Peyer's patch (tissue), 4 donors: ENCODE measurements around the gene FN1. TPM values are rescaled to one million over a fixed set of nuclear protein-coding genes. Genes with fewer than 3 reads are reported as not detected.

ENCODE experiments used
- DNase-seq, 3 donors: peaks; one replicate each; pipeline ENCODE4 v3.0.0-alpha.2; 2017 to 2019
- H3K27ac ChIP-seq, 4 donors: fragments of 200-600 bp; sonication (generic); one replicate each; pipeline ENCODE4 v1.5.1; 2016 to 2019
- H3K27me3 ChIP-seq, 2 donors: fragments of 200-600 bp; sonication (generic); one replicate each; pipeline ENCODE4 v1.5.1; 2019
- H3K36me3 ChIP-seq, 3 donors: fragments of 200-600 bp; sonication (generic); one replicate each; pipeline ENCODE4 v1.5.1; 2016 to 2019
- H3K4me1 ChIP-seq, 4 donors: fragments of 200-600 bp; sonication (generic); one replicate each; pipeline ENCODE4 v1.5.1; 2016 to 2019
- H3K4me3 ChIP-seq, 4 donors: fragments of 200-600 bp; sonication (generic); 1 replicate in 3 of 4; 2 replicates in 1 of 4; pipeline ENCODE4 v1.5.1; 2016 to 2019; ENCODE audit warnings: mild to moderate bottlenecking in 1 of 4
- H3K9me3 ChIP-seq, 4 donors: fragments of 200-600 bp; sonication (generic); one replicate each; pipeline ENCODE4 v1.5.1; 2016 to 2019; ENCODE audit warnings: mild to moderate bottlenecking in 1 of 4
- POLR2A ChIP-seq, 2 donors: fragments of 450-650 bp; IDR thresholded peaks; one replicate each; pipeline ENCODE4 v1.5.1; 2017; ENCODE audit warnings: antibody characterized with exemption in 2 of 2, mild to moderate bottlenecking in 2 of 2, moderate library complexity in 2 of 2
- total RNA-seq, 4 donors: library from RNA; depleted of rRNA; stranded (reverse); fragments of >200 nt; gene quantifications; one replicate each; pipeline ENCODE4 v1.1.0, GENCODE V29; 2016
- TF ChIP-seq, protein P1 (sequence below), 6 experiments: fragments of 450-650 bp in 4 of 6; fragments of 200-600 bp in 2 of 6; sonication (generic) in 1 of 6; IDR thresholded peaks; one replicate each; pipeline ENCODE4 v1.5.1; 2017 to 2019; ENCODE audit warnings: antibody characterized with exemption in 6 of 6, mild to moderate bottlenecking in 3 of 6, moderate library complexity in 1 of 6

FN1 gene
- total RNA-seq, 4 donors from 2014 or later: 28.0 to 152 (median 72.8) TPM

DNA sequence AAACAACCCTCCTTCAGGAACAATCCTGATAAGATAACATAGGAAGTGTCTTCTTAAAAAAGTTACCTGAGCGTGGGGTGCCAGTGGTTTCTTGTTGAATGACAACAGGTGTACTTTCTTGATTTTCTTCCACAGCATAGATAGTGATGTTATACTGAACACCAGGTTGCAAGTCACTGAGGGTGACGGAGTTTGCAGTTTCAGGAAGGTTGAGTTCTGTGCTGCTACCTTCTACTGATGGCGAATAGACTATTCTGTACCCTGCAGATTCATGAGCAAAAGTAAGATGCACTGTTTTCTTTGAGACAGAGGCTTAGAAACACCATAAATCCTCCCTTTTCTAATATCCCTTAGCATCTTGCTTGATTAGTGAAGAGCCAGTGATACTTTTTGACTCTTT lies 28.8 kb downstream of the FN1 start:
- no peak for DNase-seq
- Histone ChIP-seq H3K27ac (no peak overlapping the region), H3K9me3 (no peaks in the 10 kb centered on the region), H3K36me3 (peaks cover 0 to 16% (median 0%) of the 10 kb centered on the region in 3 donors), H3K27me3 (no peaks in the 10 kb centered on the region), H3K4me1 (no peaks in the 10 kb centered on the region), H3K4me3 (no peak overlapping the region)
- TF ChIP-seq POLR2A (IDR thresholded peaks at IDR 0.05): no peak
- TF ChIP-seq, protein P1, sequence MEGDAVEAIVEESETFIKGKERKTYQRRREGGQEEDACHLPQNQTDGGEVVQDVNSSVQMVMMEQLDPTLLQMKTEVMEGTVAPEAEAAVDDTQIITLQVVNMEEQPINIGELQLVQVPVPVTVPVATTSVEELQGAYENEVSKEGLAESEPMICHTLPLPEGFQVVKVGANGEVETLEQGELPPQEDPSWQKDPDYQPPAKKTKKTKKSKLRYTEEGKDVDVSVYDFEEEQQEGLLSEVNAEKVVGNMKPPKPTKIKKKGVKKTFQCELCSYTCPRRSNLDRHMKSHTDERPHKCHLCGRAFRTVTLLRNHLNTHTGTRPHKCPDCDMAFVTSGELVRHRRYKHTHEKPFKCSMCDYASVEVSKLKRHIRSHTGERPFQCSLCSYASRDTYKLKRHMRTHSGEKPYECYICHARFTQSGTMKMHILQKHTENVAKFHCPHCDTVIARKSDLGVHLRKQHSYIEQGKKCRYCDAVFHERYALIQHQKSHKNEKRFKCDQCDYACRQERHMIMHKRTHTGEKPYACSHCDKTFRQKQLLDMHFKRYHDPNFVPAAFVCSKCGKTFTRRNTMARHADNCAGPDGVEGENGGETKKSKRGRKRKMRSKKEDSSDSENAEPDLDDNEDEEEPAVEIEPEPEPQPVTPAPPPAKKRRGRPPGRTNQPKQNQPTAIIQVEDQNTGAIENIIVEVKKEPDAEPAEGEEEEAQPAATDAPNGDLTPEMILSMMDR (IDR thresholded peaks at IDR 0.05): no peak

DNA sequence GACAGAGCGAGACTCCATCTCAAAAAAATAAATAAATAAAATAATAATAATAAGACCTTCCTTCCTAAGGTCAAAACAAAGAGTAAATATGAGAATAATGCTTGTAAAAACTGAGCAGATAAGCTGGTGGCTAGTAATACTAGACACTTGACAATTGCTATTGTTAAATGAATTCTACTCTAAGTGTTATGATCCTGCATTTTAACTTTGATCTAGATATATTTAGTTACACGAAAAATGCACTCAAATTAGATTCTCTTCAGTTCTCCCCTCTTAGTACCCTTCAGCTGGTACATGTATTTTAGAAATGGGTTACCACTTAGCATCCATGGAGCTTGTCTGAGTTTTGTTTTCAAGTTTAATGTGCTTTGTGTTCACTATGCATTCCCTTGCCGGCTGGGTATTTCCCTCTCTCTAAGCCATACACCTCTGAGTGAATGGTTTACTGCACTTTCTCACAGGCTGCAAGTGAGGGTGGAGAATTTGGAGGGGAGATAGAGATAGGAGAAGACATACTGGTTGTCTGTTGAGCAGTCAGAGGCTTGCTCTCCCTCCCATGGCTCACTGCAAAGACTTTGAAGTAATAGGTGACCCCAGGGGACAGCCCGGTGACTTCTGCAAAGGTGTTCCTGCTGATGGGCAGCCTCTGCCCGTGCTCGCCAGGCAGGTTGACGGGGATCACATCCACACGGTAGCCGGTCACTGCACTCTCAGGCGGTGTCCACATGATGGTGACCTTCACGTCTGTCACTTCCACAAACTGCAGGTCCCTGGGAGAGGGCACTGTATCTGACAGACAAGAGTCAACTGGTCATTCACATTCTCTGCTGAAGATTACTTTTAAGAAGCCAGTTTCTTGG lies 29.9 kb downstream of the FN1 start:
- Histone ChIP-seq H3K36me3 (peaks cover 0 to 16% (median 0%) of the 10 kb centered on the region in 3 donors), H3K27me3 (no peaks in the 10 kb centered on the region), H3K9me3 (no peaks in the 10 kb centered on the region), H3K4me3 (no peak overlapping the region), H3K4me1 (no peaks in the 10 kb centered on the region), H3K27ac (no peak overlapping the region)
- TF ChIP-seq POLR2A (IDR thresholded peaks at IDR 0.05): no peak
- TF ChIP-seq, protein P1 (IDR thresholded peaks at IDR 0.05): no peak
- DNase-seq: no peak

DNA sequence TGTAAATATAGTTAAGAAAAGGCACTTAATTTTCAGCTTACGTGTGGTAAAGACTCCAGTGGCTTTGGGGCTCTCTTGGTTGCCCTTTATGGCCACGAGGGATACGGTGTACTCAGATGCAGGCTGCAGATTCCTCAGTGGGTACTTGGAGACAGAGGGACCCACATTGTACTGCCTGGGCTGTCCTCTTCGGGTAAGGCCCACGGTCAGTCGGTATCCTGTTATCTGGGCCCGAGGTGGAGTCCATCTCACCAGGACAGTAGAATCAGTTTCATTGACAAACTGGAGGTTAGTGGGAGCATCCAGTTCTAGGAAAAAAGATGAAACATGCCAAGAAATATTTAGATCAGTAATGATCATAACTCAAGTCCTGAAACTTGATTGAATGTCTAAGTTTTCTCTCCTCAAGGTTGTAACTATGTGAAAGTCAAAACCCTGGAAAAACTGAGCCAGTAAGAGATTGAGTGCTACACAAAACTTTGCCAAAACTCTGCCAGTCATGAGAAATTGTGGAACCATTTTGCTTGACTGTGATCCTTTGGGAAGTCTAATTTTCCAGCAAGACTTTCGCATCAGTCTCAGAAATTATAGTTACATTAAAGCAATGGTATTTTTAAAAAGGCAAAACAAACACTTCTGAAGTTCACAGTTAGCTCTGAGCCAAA lies 31.4 kb downstream of the FN1 start:
- no peak overlapping the region for H3K4me3 ChIP-seq
- H3K27ac ChIP-seq: no peak overlapping the region
- H3K27me3 ChIP-seq: no peaks in the 10 kb centered on the region
- H3K36me3 ChIP-seq: peaks cover 0 to 10% (median 0%) of the 10 kb centered on the region in 3 donors
- no peak for TF ChIP-seq POLR2A (IDR thresholded peaks at IDR 0.05)
- TF ChIP-seq, protein P1 (IDR thresholded peaks at IDR 0.05): no peak
- no peak for DNase-seq
- no peaks in the 10 kb centered on the region for H3K4me1 ChIP-seq
- no peaks in the 10 kb centered on the region for H3K9me3 ChIP-seq

DNA sequence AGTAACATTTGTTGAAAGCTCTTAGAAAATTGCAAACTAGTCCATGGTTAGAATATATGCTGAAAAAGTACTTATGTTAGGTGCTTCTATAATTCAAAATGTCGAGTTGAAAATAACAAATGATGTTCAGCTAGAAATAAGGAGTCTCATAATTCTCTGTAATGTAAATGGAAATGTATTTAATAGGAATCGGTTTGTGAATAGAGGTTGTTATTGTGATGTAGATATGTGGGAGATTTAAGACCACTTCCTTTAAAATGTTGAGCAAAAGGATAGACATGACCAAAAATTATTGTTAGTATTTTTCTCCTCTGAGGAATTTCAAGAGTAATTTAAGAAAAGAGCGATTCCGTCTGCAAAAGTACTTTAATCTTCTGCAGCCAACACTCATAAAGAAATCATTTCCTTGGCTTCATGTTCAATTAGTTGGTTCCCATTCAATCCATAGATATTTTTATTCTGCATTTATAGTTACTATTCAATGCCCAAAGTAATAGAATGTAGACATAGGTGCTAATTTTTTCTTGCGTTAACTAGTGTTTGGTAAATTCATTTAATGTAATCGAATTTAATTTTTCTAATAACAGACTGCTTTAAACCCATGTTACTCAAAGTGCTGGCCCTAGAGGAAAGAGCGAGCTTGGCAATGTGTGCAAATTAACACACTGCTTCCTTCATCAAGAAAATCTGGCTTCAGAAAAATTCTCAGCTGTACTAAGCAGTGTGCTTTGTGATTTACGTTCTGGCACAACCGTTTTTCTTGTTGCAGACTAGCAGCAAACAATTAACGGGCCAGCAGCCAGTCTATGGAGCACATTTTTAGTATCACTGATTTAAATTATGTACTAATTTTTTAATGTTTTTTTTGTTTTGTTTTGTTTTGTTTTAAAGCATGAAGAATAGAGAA lies 32.2 kb downstream of the FN1 start:
- no peak for TF ChIP-seq POLR2A (IDR thresholded peaks at IDR 0.05)
- TF ChIP-seq, protein P1 (IDR thresholded peaks at IDR 0.05): no peak
- DNase-seq: no peak
- H3K27me3 ChIP-seq: no peaks in the 10 kb centered on the region
- H3K27ac ChIP-seq: no peak overlapping the region
- peaks cover 0 to 3% (median 0%) of the 10 kb centered on the region in 3 donors for H3K36me3 ChIP-seq
- H3K4me1 ChIP-seq: no peaks in the 10 kb centered on the region
- no peaks in the 10 kb centered on the region for H3K9me3 ChIP-seq
- H3K4me3 ChIP-seq: no peak overlapping the region

DNA sequence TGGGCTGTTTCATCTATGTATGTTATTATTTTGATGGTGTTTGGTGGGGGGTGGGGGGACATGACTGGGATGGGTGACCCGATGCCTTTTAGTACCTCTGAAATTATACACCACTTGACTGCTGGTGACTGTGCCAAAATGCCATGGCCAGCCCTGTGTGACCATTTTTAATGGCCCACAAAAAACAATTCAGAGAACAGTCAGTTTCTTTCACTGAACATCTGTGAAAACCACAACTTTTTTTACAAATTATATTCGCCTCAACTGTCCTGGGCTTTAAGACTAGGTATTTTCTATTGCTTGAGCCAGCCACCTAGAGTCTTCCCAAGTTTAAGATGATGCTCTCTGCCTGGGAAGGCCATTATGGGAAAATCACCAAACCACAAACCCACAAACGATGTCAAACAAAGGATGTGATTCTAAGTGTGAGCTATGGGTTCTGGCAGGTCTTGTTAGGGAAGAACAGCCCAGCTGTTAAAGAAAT lies 33.9 kb downstream of the FN1 start:
- no peak overlapping the region for H3K27ac ChIP-seq
- TF ChIP-seq, protein P1 (IDR thresholded peaks at IDR 0.05): no peak
- no peak for TF ChIP-seq POLR2A (IDR thresholded peaks at IDR 0.05)
- H3K4me3 ChIP-seq: no peak overlapping the region
- H3K36me3 ChIP-seq: peaks cover 0 to 9% (median 0%) of the 10 kb centered on the region in 3 donors
- no peak for DNase-seq
- no peaks in the 10 kb centered on the region for H3K4me1 ChIP-seq
- H3K27me3 ChIP-seq: no peaks in the 10 kb centered on the region
- no peaks in the 10 kb centered on the region for H3K9me3 ChIP-seq
